T-helper 2 cell (primary cell): ENCODE data around the gene GM2A.
A peak's percentile ranks its signal among the peaks of the same experiment; 100 is the strongest.
"Not testable (repeated sequence)": the region's sequence is repeated elsewhere in the genome, so short reads cannot be mapped to it uniquely, and the experiment has no call there.

ENCODE experiments used
- DNase-seq, 5 experiments: peaks; one replicate each; pipeline versions ENCODE4 v3.0.0 to v3.0.0-alpha.2; 2012 to 2022

GM2A gene

DNA sequence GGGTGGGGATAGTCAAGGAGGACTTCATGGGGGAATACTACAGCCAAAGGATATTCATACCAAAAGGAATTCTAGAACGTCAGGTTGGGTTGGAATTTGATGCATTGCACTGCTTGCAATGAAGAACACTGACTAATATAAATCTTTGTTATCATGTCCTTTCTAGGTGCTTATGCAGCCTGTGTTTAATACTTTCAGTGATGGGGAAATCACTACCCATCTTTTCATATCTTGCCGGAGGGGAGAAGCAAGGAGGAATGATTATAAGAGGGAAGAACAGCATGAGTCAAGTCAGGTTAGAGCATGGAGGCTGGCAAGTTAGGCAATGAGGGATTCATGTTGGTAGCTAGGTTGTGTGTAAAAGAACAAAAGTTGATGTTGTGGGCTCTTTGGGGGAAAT lies 24.0 kb upstream of the GM2A start:
- no peak for DNase-seq

DNA sequence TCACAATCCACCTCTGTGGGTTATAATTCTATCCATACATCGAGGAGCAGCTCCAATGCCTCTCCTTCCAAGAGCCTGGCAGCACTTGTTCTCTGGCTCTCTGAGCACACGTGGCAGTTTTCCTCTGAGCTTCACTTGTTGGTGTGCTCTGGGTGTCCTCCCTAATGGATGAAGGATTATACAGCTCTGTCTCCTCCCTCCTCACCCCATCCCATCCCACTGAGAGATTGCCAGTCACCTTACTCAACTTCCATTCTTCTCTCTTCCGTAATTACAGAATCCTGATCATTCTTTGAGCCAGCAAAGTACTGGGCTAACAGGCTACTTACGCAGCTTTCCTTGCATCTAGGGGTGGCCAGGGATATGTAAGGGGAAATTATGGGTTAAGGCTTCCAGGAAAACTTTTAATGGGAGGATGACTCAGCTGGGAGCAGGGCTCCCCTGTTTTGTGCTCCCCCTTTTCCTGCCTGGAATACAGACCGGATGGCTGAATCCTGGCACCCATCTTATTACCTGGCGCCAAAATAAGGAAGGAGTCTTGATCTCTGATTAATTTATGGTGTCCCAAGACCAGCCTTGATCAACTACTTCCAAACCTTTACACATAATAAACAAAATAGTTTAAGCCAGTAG lies 22.8 kb upstream of the GM2A start:
- no peak for DNase-seq

GRCh38 chr5:151231359-151231758 lies 21.6 kb upstream of the GM2A start:
- no peak for DNase-seq

- DNase-seq: no peak
Observed at GRCh38 chr5:151233616-151234085, 19.3 kb upstream of the GM2A start.

DNA sequence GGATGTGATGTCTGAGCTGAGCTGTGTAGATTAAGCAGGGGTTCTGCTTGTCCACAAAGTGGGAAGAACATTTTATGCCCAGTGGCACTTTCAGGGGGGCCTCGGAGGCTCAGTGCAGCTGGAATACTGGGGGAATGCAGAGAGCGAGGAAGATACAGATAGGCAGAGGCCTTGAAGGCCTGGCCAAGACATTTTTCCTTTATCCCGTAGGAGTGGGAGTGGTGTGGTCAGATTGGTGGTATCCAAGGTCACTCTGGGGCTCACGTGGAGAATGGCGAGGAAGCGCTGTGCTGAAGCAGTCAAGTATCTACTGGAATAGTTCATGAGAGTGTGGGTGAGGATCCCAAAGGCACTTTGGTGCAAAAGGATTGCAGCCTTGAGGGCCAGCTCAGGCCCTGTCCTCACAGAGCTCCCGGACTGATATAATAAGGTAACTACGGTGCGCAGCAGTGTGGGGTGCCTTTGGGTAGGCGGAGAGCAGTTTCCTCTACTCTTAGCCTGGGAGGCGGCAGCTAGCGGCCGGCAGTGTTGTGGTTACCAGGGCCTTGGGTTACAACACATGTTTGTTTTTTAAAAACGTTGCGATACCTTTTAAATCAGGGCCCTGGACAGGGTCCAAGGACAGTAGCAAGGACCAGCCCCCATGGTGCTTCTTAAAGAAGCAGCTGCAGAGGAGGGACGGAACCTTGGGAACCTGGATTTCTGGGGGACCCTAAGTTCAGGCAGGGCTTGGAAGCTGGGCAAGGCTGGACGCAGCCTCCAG lies 18.3 kb upstream of the GM2A start:
- peak in 1 of 5 experiments; percentile 45 for DNase-seq

GRCh38 chr5:151235239-151235571 lies 17.8 kb upstream of the GM2A start:
- not testable (repeated sequence) for DNase-seq

DNA sequence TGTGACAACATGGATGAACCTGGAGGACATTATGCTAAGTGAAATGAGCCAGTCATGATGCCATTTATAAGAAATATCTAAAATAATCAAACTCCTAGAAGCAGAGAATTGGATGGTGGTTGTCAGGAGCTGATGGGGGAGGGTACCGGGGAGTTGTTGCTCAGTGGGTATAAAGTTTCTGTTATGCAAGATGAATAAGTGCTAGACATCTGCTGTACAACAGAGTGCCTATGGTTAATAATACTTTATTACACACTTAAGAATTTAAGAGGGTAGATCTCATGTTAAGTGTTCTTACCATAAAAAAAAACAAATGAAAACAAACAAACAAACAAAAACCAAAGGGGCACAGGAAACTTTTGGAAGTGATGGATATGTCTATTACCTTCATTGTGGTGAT lies 16.1 kb upstream of the GM2A start:
- no peak for DNase-seq

DNA sequence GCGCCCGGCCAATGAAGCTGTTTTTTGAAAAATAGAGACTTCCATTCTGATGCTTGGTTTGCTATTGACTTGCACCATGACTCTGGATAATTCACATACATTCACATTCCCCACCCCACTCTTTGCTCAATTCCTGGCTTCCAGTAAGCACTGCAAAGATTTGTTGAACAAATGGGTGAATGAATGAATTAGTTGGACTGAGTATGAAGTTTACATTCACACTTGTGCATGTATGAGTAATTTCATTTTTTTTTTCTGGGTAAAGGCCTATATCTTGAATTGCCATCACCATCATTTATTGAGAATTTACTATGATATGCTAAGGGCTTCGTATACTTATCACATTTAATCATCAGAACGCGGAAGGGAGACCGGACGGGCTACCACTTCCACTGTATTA lies 15.3 kb upstream of the GM2A start:
- DNase-seq: no peak

DNA sequence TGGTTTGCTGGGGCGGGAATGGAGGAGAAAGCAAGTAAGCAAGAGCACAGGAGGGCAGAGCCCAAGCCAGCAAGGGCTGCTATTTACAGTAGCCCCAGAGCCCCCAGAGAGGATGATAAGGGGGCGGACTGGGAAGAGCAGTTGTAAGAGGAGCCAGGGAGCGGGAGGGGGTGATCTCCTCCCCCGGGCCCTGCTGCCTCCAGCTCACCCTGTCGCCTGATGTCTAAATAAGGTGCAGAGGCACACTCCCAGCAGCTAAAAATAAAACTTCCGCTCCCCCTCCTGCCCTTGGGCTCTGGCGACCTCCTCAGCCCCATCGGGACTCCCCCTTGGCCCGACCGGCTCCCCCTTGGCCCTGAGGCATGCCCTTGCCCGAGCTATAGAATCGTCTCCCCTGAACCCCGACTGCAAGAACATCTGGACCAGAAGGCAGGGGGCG lies 14.7 kb upstream of the GM2A start:
- no peak for DNase-seq

DNA sequence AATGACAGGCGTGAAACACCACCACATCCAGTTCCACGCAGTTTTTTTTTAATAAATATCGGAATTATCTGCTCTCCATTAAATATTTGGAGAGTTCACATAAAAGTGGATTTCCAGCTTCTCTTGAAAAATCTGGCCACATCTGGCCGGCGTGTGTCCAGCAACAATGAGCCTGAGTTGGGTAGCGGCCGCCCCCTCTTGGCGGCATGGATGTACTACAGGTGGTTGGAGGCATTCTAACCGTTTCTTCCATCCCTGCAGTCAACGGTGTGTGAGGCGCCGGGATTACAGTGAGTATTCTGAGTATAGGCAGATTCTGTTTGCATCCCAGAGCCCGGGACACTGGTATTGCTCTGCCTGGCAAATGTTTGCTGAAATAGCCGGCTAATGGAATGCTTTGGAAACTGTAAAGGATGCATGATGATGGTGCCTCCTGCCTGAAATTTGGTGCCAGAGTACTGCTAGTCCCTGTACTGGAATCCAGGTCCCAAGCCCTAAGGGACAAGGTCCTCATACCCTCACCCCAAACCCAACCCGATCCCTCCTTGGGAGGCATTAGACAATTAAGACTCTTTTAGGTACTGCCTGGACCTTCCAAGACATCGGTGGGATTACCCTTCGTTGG lies 13.6 kb upstream of the GM2A start:
- DNase-seq: peak in 3 of 5 experiments; percentile 37 to 39 (median 39)

DNA sequence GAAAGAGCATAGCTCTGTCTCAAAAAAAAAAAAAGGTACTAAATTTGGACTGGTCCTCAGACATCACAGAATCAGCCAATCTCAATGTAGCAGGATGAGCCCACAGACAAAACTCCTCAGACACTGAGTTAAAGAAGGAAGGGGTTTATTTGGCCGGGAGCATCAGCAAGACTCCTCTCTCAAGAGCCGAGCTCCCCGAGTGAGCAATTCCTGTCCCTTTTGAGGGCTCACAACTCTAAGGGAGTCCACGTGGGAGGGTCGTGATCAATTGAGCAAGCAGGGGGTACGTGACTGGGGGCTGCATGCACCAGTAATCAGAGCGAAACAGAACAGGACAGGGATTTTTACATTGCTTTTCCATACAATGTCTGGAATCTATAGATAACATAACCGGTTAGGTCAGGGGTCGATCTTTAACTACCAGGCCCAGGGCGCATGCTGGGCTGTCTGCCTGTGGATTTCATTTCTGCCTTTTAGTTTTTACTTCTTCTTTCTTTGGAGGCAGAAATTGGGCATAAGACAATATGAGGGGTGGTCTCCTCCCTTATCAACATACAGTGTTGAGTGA lies 12.6 kb upstream of the GM2A start:
- not testable (repeated sequence) for DNase-seq

DNA sequence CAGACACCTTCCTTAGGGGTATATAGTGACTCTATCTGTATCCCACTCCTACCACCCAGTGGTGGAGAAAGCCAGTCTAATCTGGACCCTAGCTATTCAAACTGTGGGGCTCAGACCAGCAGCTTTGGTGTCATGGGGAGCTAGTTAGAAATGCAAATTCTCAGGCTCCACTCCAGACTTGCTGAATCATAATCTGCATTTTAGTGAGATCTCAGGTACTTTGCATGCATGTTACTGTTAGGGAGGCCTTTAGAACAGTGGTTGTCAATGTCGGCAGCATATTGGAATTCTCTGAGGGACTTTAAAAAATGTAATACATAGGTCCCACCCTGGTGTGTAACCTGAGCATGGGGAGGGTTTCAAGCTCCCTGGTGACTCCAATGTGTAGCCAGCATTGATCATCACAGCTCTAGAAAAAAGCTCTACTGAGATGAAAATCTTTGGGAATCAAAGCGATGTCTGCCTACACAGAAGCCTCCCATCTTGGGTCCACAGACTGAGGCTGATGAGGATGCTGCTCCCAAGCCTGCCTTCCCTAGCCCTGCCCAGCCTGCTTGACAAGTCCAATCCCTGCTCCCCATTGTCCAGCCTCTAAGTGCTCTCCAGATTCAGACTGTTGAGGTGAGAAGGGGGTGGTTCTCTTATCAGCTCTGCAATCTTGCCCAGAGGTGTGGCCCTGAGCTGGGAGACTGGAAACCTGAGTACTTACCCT lies 11.9 kb upstream of the GM2A start:
- DNase-seq: no peak

GRCh38 chr5:151243127-151243526 lies 9.9 kb upstream of the GM2A start:
- no peak for DNase-seq

GRCh38 chr5:151243564-151243963 lies 9.4 kb upstream of the GM2A start:
- peak in 2 of 5 experiments; percentile 16 to 79 for DNase-seq

DNA sequence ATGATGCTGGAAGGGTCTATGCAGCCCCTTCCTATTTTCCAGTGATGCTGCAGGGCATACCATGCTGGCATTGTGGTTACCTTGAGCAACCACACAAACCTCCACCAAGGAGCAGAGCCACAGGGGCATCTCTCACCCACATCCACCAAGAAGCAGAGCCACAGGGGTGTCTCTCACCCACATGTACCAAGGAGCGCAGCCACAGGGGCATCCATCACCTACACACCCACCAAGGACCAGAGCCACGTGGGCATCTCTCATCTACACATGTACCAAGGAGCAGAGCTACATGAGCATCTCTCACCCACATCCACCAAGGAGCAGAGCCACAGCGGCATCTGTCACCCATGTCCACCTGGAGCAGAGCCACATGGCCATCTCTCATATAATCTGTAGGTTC lies 8.8 kb upstream of the GM2A start:
- DNase-seq: peak in 1 of 5 experiments; percentile 79

DNA sequence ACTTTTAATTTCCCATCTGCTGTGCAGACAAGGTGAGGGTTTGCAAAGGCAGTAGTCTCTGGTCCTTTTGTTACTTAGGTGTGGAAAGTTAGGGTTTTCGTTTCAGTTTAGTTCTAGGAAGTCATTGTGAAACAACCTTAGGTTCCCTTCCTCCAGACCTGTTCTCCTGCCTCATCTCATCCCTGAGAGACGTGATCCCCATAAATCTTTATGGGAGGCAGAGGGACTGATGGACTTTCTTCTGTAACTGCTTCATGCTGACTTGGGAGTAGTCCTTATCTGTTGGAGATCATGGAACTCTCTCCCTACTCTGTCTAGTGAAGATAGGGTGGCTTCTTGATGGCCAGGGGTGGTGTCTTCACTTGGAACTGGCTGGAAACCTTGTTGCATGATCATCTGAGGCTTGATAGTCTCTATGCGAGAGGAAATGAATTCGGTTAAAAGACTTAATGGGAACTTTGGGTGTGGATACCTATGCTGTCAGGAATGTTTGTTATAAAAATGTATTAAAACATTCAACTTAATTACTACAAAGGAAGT lies 7.2 kb upstream of the GM2A start:
- no peak for DNase-seq

GRCh38 chr5:151248651-151249050 lies 4.3 kb upstream of the GM2A start:
- no peak for DNase-seq

DNA sequence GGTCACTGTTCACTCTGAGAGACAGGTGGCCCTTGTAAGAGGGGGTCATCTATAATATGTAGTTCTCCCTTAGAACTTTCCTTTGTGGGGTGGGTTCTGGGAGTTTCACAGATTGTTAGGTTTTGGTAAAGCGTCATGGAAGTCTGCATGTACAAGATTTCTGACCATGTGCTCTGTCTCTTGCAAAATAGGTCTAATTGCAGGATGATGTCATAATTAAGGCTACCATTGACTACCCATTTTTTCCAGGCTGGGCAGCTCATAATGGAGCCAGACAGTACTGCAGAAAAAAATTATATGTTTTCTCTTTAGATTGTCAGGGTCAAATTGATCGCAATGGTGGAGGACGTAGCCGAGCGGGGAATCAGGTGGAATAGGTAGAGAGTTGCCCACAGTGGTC lies 3.7 kb upstream of the GM2A start:
- DNase-seq: no peak

DNA sequence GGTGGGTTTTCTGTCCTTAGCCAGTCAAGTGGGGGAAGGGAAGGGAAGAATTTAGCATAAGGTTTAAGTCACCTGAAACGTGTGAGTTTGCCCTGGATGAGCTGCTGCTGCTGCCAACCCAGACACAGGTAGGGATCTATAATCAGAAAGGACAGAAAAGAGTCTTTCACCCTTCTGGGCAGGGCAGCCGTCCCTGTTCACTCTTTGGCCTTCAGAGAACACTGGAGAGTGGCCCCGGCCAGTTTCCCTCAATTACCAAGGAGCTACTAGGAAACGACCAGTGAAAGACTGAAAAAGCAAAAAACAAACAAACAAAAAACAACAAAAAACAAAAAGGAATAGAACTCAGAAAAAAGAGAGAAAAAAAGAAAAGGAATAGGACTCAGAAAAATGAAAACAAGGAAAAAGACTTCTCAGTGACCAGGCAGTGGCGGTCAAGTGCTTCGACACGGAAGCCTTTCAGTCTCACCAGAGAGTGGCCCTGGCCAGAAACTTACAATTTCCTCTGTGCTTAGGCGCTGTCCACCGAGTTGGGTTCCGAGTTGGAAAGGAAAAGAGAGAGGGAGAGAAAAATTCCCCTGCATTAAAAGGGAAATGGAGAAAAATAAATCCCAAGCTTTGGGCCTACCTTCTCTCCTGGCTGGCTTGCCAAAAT lies 2.5 kb upstream of the GM2A start:
- no peak for DNase-seq

- peak in 4 of 5 experiments; percentile 7 to 88 (median 14) for DNase-seq
Observed at GRCh38 chr5:151251001-151251551, 1.9 kb upstream of the GM2A start.

DNA sequence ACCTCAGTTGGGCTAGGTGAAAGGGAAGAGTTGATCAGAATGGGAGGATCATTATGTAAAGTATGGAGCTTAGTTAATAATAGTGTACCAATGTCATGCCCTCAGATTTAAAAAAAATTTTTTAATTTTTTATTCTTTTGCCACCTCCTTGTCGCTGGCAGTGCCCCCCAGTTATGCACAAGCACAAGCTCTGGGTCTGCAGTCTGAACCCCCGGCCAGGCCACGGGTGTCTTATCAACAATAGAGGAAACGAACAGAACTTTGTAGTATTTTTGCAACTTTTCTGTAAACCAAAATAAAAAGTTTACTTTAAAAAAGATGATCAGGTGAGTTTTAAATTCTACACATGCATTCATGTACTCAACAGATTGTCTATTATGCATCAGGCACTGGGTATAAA lies 1.4 kb upstream of the GM2A start:
- no peak for DNase-seq

DNA sequence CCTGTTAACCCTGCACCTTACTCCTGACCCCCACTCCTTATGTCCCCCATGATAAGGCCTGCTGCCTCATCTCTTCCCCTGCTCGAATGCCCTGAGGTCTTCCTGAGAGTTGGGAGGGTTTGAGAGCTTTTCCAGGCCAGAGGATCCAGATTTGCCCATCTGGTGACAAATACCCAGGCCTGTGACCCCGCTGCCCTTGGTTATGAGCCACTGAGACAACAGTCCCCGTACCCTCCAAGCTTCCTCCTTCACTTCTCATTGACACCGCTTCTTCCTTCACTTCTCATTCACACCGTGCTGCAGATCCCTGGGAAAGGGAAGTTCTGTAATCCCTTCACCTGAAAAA lies 593 bp downstream of the GM2A start:
- DNase-seq: no peak
